ENCODE measurements around the gene CEP152. TPM values are rescaled to one million over a fixed set of nuclear protein-coding genes. Genes with fewer than 3 reads are reported as not detected.

The CEP152 gene
- total and polyA plus RNA-seq, 2 of the 13 experiments (the other 11 are each of a cell fraction or from before 2014, with no cell fraction given) = 1.3 to 14.7 TPM

- TF ChIP-seq SMARCE1 (IDR thresholded peaks at IDR 0.05; ENCODE audit: borderline replicate concordance) (no peak), ZNF317 (CRISPR knock-in tag; IDR thresholded peaks at IDR 0.05) (peak; percentile 96)
- H3K27ac ChIP-seq (ENCODE audit: extremely low read length, insufficient read depth, low read length) = no peak overlapping the region
- H3K4me1 ChIP-seq (ENCODE audit: insufficient read depth, low read length) = no peaks in the 10 kb centered on the region
- H3K27me3 ChIP-seq (ENCODE audit: control insufficient read depth in 1 of 2, insufficient read depth in 2 of 2, low read length in 2 of 2) = no peaks in the 10 kb centered on the region
- H3K9ac ChIP-seq (ENCODE audit: insufficient read depth, low read depth, low read length) = no peak overlapping the region
- H3K9me3 ChIP-seq (ENCODE audit: low read length) = no peaks in the 10 kb centered on the region
- 97% methylated on average over 1 of the region's 1 CpG for WGBS (ENCODE audit: low lambda C conversion rate)
- in situ Hi-C loops (cut with HindIII; ENCODE audit: extremely low pct_ligation_motif_present, low pct_unique_long_range_greater_than_20kb) (no loop called here), intact Hi-C loops (cut with micrococcal nuclease; ENCODE audit: unreplicated experiment) (no loop called here)
- H2AFZ ChIP-seq (ENCODE audit: low read length) = no peak overlapping the region
- ChIA-PET POLR2A (no interaction called here), CTCF (ENCODE audit: low intra/inter-chr PET ratio, low total read pairs) (no interaction called here)
- BruUV-seq (replicated peaks) = no TSS peak
- DNase-seq (ENCODE audit: low spot score) (no peak), FAIRE-seq (no peak), ATAC-seq (no peak)
- H3K36me3 ChIP-seq (replicated peaks in 1 of 2; ENCODE audit: control insufficient read depth in 1 of 2, insufficient read depth in 2 of 2, low read length in 2 of 2) = peaks cover 0 to 5% of the 10 kb centered on the region in 2 experiments; a peak in 1 of 5 replicates
- no peaks in the 10 kb centered on the region for H3K79me2 ChIP-seq (ENCODE audit: insufficient read depth, low read length)
- no peak overlapping the region for H3K4me3 ChIP-seq (replicated peaks in 1 of 3; ENCODE audit: insufficient read depth in 1 of 3, low read depth in 2 of 3, low read length in 3 of 3)
- no peaks in the 10 kb centered on the region for H4K20me1 ChIP-seq (ENCODE audit: insufficient read depth, low read length)
- no peak overlapping the region for H3K4me2 ChIP-seq (ENCODE audit: low read depth, low read length)
Measured at GRCh38 chr15:48733615-48734014, 77.3 kb downstream of the CEP152 start.

- Histone ChIP-seq H3K4me1 (ENCODE audit: insufficient read depth, low read length) (no peaks in the 10 kb centered on the region), H4K20me1 (ENCODE audit: insufficient read depth, low read length) (no peaks in the 10 kb centered on the region), H3K36me3 (replicated peaks in 1 of 2; ENCODE audit: control insufficient read depth in 1 of 2, insufficient read depth in 2 of 2, low read length in 2 of 2) (peaks cover 0 to 2% of the 10 kb centered on the region in 2 experiments; a peak in 1 of 5 replicates), H3K4me3 (replicated peaks in 1 of 3; ENCODE audit: insufficient read depth in 1 of 3, low read depth in 2 of 3, low read length in 3 of 3) (no peak overlapping the region), H3K4me2 (ENCODE audit: low read depth, low read length) (no peak overlapping the region), H3K27me3 (ENCODE audit: control insufficient read depth in 1 of 2, insufficient read depth in 2 of 2, low read length in 2 of 2) (no peaks in the 10 kb centered on the region), H3K9me3 (ENCODE audit: low read length) (no peaks in the 10 kb centered on the region), H2AFZ (ENCODE audit: low read length) (no peak overlapping the region), H3K9ac (ENCODE audit: insufficient read depth, low read depth, low read length) (no peak overlapping the region), H3K79me2 (ENCODE audit: insufficient read depth, low read length) (no peaks in the 10 kb centered on the region), H3K27ac (ENCODE audit: extremely low read length, insufficient read depth, low read length) (no peak overlapping the region)
- TF ChIP-seq SP140L (CRISPR knock-in tag; IDR thresholded peaks at IDR 0.05; ENCODE audit: borderline replicate concordance) = no peak
- TF ChIP-seq, protein P1, sequence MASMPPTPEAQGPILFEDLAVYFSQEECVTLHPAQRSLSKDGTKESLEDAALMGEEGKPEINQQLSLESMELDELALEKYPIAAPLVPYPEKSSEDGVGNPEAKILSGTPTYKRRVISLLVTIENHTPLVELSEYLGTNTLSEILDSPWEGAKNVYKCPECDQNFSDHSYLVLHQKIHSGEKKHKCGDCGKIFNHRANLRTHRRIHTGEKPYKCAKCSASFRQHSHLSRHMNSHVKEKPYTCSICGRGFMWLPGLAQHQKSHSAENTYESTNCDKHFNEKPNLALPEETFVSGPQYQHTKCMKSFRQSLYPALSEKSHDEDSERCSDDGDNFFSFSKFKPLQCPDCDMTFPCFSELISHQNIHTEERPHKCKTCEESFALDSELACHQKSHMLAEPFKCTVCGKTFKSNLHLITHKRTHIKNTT (CRISPR knock-in tag; IDR thresholded peaks at IDR 0.05) = no peak
- TF ChIP-seq KLF16 (CRISPR knock-in tag; IDR thresholded peaks at IDR 0.05) = no peak
- WGBS (ENCODE audit: low lambda C conversion rate) = 100% methylated on average over 1 of the region's 1 CpG
- ChIA-PET POLR2A (no interaction called here), CTCF (ENCODE audit: low intra/inter-chr PET ratio, low total read pairs) (no interaction called here)
- no TSS peak for BruUV-seq (replicated peaks)
- FAIRE-seq (no peak), ATAC-seq (no peak), DNase-seq (ENCODE audit: low spot score) (no peak)
- intact Hi-C loops (cut with micrococcal nuclease; ENCODE audit: unreplicated experiment) (no loop called here), in situ Hi-C loops (cut with HindIII; ENCODE audit: extremely low pct_ligation_motif_present, low pct_unique_long_range_greater_than_20kb) (no loop called here)
Measured at GRCh38 chr15:48730506-48730905, 80.4 kb downstream of the CEP152 start.
